RKO (cell line): ENCODE results near the gene PEX10.
A peak's percentile ranks its signal among the peaks of the same experiment; 100 is the strongest.

Source experiments
- DNase-seq: peaks from one replicate; pipeline ENCODE4 v3.0.0-alpha.2; 2016; ENCODE audit warnings: low spot score

PEX10 gene

GRCh38 chr1:2425892-2426291 lies 13.5 kb upstream of the PEX10 start:
- no peak for DNase-seq

- no peak for DNase-seq
These were observed 10.2 kb upstream of the PEX10 start for GRCh38 chr1:2422523-2422922.

DNA sequence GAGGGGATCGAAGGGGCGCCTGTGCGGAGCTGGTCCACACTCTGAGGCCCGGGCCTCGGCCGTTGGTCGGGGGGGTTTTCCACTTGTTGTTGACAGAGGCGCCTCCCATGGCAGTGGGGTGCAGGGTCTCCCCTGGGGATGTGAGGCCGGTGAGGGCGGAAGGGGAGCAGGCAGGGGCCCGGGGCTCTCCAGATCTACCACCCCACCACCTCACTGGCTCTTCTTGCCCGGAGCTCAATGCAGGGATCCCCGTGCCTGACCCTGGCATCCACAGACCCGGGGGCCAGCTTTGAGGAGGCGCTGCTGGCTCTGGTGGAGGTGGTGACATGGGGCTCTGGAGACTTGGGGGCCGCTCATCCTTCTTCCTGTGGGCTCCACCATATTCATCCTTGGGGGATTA lies 7.1 kb upstream of the PEX10 start:
- no peak for DNase-seq

GRCh38 chr1:2418791-2419320 lies 6.5 kb upstream of the PEX10 start:
- DNase-seq: no peak

GRCh38 chr1:2417833-2418225 lies 5.5 kb upstream of the PEX10 start:
- DNase-seq: no peak

- DNase-seq: no peak
These were observed 4.9 kb upstream of the PEX10 start for GRCh38 chr1:2417083-2417832.

DNA sequence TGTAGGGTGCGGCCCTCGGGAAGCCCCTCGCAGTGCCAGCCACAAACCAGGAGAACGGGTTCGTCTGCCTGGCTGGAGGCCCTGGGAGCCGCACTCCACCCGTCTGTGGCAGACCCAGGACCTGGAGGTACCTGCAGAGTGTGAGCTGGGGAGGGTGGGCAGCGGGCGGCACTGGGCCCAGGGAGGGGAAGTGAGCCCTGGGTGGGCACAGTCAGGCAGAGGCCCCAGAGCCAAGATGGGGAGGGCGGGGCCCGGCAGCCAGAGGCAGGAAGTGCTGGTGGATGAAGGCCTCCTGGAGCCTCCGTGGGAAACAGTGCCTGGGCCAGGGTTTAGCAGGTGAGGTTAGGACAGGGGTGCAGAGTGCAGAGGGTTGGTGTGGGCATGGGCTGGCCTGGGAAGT lies 4.0 kb upstream of the PEX10 start:
- DNase-seq: no peak

GRCh38 chr1:2415801-2416208 lies 3.4 kb upstream of the PEX10 start:
- DNase-seq: no peak

- no peak for DNase-seq
These were observed 3.0 kb upstream of the PEX10 start for GRCh38 chr1:2415337-2415736.

DNA sequence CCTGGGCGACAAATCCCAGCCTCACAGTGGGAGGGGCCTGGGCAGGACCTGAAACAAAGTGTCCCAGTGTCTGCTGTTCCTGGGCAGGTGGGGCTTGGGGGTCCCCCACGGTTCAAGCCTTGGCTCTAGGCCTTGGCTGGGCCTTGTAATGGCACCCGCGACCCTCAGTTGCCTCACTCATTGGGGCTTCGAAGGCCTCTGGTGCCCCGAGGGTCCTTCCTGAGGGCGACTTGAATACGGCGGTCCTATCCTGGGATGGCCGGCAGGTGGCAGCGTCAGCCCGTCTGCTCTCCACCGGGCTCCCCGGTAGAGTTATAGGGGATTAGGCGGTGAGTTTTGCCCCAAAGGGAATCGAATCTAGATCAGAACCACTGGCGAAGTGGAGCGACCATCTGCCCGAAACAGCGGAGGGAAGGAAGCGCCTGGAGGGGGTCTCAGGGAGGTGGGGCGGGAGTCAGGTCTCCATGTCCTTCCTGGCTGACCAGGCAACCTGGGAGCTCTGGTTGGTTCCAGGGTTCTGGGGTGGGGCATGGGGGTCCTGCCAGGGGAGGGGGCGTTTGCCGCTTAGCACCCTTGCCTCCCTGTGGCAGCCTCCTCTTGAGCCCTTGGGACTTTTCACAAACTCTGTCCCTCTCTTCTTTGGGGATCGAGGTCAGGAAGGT lies 2.1 kb upstream of the PEX10 start:
- peak; percentile 75 for DNase-seq

GRCh38 chr1:2413495-2414296 lies 1.3 kb upstream of the PEX10 start:
- peak; percentile 66 for DNase-seq

DNA sequence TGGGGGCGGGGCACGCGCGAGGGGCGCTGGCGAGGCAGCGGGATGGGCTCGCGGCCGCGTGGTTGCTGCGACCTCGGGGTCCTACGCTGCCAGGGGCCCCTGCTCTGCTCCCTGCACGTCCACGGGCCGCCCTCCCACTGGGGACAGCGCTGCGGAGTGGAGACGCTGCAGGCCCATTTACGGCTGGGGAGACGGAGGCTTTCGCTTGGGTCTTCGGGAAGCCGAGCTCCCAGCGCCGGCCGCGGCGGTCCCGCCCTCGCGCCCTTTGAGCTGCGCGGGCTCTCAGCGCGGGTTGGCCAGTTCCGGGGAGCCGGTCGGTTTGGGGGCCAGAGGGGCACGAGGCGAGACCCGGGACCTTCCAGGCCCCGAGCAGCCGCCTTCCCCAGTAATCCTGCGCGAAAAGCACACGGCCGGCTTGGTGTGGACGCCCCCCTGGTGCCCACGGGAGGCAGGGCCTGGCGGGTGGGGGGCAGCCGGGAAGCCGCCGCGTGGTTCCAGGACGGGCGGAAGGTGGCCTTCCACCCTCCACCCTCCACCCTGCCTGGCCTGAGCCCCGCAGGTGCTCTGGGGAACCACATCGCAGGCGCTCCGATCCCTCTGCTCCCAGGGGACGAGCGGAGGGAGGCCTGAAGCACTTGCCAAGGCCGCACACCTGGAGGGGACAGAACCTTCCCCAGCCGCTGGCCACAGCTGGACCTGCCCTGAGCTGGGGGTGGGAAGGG lies 570 bp upstream of the PEX10 start:
- peak; percentile 71 for DNase-seq

DNA sequence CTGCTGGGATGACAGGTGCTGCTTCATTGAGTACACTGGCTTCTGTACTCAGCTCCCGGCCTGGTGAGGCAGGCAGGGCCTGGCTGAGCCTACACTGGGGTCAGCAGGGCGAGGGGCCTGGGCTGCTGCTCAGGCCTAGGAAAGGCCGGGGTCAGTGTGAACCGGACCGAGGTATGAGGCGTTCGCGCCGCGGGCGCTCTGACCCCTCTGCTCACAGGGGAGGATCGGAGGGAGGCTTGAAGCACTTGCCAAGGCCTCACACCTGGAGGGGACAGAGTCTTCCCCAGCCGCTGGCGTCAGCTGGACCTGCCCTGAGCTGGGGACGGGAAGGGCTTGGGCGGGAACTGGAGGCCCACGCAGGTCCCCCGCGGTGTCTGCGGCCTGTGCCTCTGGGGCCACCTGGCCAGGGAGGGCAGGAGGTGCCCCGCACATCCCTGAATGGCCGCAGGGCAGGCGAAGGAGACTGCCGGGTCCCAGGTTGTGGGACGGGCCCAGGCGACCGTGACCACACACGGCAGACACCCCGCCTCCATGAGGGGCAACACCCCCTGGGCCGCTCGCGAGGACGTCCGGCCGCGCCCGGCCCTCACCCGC lies 466 bp downstream of the PEX10 start:
- DNase-seq: peak; percentile 34

DNA sequence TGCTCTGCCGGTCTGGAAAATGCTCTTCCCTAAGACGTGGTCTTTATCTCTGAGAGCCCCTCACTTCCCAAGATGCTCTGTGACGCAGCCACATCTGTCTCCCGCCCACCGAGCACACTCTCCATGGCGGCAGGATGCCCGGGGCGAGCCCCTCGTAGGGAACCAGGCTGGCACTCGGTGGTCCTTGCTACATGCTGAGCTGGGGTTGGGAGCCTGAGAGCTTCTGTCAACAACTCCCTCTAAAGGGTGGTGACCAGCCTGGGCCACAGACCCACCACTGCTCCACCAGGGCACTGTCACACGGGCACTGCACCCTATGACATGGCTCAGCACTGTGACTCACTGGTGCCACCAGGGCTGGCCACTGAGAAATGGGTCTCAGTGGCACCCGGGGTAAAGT lies 2.6 kb downstream of the PEX10 start:
- DNase-seq: no peak

GRCh38 chr1:2408859-2409276 lies 3.5 kb downstream of the PEX10 start:
- no peak for DNase-seq

DNA sequence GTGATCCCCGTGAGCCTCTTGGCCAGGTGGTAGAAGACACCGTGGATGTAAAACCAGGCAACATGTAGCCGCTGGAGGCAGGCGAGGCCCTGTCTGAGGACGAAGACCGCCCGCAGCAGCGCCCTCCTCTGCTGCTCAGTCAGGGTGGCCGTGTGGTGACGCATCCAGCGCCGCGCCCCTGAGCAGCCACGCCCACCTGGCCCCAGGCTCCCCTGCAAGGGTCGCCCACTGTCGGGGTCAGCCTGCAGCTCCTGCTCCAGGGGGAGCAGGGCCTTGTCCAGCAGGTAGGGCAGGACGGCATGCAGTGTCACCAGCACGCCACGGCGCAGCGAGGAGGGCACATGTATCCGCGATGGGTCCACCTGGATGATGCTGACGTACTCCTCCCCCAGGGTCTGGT lies 3.9 kb downstream of the PEX10 start:
- no peak for DNase-seq

GRCh38 chr1:2407991-2408275 lies 4.4 kb downstream of the PEX10 start:
- no peak for DNase-seq

GRCh38 chr1:2407166-2407990 lies 5.0 kb downstream of the PEX10 start:
- no peak for DNase-seq

- DNase-seq: no peak
These were observed 5.8 kb downstream of the PEX10 start for GRCh38 chr1:2406451-2407041.

DNA sequence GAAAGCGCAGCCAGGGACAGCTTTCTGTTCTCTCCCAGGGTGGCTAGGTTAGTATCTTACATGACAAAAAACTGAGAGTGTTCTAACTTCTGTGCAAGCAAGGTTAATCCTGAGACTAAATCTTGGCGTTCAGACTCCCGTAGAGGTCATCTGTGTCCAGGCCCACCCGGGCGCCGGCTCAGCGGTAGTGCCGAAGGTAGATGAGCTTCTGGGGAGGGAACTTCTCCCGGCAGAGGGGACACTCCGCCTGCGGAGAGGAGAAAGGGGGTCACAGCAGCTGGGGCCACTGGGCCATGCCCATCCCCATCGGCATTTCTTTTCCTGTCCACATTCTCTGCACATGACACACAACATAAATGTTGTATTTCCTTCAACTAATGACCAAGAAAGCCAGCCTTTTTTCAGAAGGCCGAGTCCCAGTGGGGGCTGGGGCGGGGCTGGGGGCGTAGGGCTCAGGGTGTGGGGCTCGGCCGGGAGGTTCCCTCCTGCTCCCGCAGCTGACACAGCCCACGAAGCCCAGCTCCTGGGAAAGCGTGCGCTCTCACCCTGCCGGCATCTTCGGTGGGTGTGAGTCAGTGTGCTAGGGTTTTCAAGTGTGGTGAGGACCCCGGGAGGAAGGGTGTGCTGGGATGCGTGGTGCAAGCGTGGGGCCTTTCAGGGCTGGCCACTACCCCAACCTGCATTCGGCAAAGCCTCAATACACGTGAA lies 6.6 kb downstream of the PEX10 start:
- DNase-seq: no peak
